Neural progenitor cell (in vitro differentiated cells): ENCODE measurements around the gene CMTM1. TPM values are rescaled to one million over a fixed set of nuclear protein-coding genes. Genes with fewer than 3 reads are reported as not detected.

Experiments used
- DNase-seq: peaks from one replicate; pipeline ENCODE4 v3.0.0-alpha.2; 2016; ENCODE audit warnings: low spot score
- H2AFZ ChIP-seq: fragments of 200-600 bp; sonication (generic); replicated peaks from 2 replicates; pipeline ENCODE4 v1.6.1; 2016; ENCODE audit warnings: antibody characterized with exemption
- H3F3A ChIP-seq: fragments of 200-600 bp; sonication (generic); 2 replicates; pipeline ENCODE4 v1.6.1; 2016; ENCODE audit warnings: antibody characterized with exemption, low read depth
- H3K27ac ChIP-seq: fragments of 200-600 bp; sonication (generic); 2 replicates; pipeline ENCODE4 v1.5.1; 2016; ENCODE audit warnings: mild to moderate bottlenecking
- H3K27me3 ChIP-seq: fragments of 200-600 bp; sonication (generic); 2 replicates; pipeline ENCODE4 v1.6.1; 2016; ENCODE audit warnings: mild to moderate bottlenecking, moderate library complexity
- H3K36me3 ChIP-seq: fragments of 200-600 bp; sonication (generic); 2 replicates; pipeline ENCODE4 v1.5.1; 2016
- H3K4me1 ChIP-seq: fragments of 200-600 bp; sonication (generic); 2 replicates; pipeline ENCODE4 v1.6.1; 2016; ENCODE audit warnings: mixed run types
- H3K4me2 ChIP-seq: fragments of 200-600 bp; sonication (generic); 2 replicates; pipeline ENCODE4 v1.6.1; 2016
- H3K4me3 ChIP-seq: fragments of 200-600 bp; sonication (generic); 2 replicates; pipeline ENCODE4 v1.5.1; 2016
- H3K79me2 ChIP-seq: fragments of 200-600 bp; sonication (generic); 2 replicates; pipeline ENCODE4 v1.6.1; 2016; ENCODE audit warnings: low read depth
- H3K9ac ChIP-seq: fragments of 200-600 bp; sonication (generic); 2 replicates; pipeline ENCODE4 v1.6.1; 2016
- H3K9me3 ChIP-seq: fragments of 200-600 bp; sonication (generic); 2 replicates; pipeline ENCODE4 v1.5.1; 2016; ENCODE audit warnings: low read depth
- H4K20me1 ChIP-seq: fragments of 200-600 bp; sonication (generic); 2 replicates; pipeline ENCODE4 v1.6.1; 2016; ENCODE audit warnings: low read depth
- H3K27ac Mint-ChIP-seq: 3 replicates; pipeline ENCODE4 v1.8.0; 2021; ENCODE audit warnings: mixed read lengths
- H3K27me3 Mint-ChIP-seq: 2 replicates; pipeline ENCODE4 v1.8.0; 2022; ENCODE audit warnings: low read depth, mild to moderate bottlenecking, inconsistent platforms, moderate library complexity, mixed read lengths; ENCODE audit not compliant: insufficient read depth
- H3K36me3 Mint-ChIP-seq: 3 replicates; pipeline ENCODE4 v1.8.0; 2021; ENCODE audit warnings: mixed read lengths
- H3K4me1 Mint-ChIP-seq: 3 replicates; pipeline ENCODE4 v1.8.0; 2021; ENCODE audit warnings: mixed read lengths
- H3K4me3 Mint-ChIP-seq: 3 replicates; pipeline ENCODE4 v1.8.0; 2021; ENCODE audit warnings: mild to moderate bottlenecking, moderate library complexity, mixed read lengths
- H3K9me3 Mint-ChIP-seq: 3 replicates; pipeline ENCODE4 v1.8.0; 2020; ENCODE audit warnings: mixed read lengths
- EZH2 ChIP-seq: fragments of 200-600 bp; sonication (generic); IDR thresholded peaks from 2 replicates; pipeline ENCODE4 v1.6.1; 2017; ENCODE audit warnings: antibody characterized with exemption, mild to moderate bottlenecking, moderate library complexity
- EZH2phosphoT487 ChIP-seq: fragments of 200-600 bp; sonication (generic); IDR thresholded peaks from 2 replicates; pipeline ENCODE4 v1.6.1; 2017; ENCODE audit warnings: antibody characterized with exemption
- total RNA-seq: library from RNA; depleted of rRNA; stranded (reverse); fragments of >200 nt; gene quantifications from 2 replicates; pipeline ENCODE4 v1.2.3, GENCODE V29; 2015; ENCODE audit warnings: low replicate concordance
- TF ChIP-seq, protein P1 (sequence below): fragments of 200-600 bp; sonication (generic); IDR thresholded peaks from 2 replicates; pipeline ENCODE4 v1.5.1; 2017; ENCODE audit warnings: antibody characterized with exemption, mild to moderate bottlenecking

Gene CMTM1
- total RNA-seq, 1 donor from 2014 or later: not detected

DNA sequence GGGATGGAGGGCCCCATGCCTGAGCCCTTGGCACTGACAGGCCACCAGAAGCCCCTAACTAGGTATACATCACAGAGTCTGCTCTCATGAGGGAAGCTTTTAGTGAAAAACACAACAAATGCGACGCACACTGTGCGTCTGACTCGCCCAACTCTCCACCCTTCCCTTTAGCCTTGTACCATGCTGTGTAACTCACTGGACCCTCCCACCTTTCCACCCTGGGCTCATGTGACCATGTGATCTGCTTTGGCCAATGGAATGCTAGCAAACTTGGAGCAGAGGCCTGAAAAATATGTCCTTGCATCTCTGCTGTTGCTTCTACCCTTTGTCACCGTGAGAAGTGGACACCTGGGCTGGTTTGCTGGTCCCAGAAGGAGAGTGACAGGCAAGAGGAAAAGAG, 37.9 kb upstream of the CMTM1 start:
- Mint-ChIP-seq H3K4me3 (no peak overlapping the region), H3K36me3 (peaks cover 7% of the 10 kb centered on the region), H3K27me3 (no peaks in the 10 kb centered on the region), H3K4me1 (no peaks in the 10 kb centered on the region), H3K27ac (no peak overlapping the region), H3K9me3 (no peaks in the 10 kb centered on the region)
- Histone ChIP-seq H3K27me3 (no peaks in the 10 kb centered on the region), H3F3A (no peaks in the 10 kb centered on the region), H2AFZ (no peak overlapping the region), H3K9me3 (no peaks in the 10 kb centered on the region), H3K36me3 (no peaks in the 10 kb centered on the region), H3K4me1 (no peaks in the 10 kb centered on the region), H3K27ac (no peak overlapping the region), H3K79me2 (no peaks in the 10 kb centered on the region), H3K4me3 (no peak overlapping the region), H3K4me2 (no peak overlapping the region), H4K20me1 (no peaks in the 10 kb centered on the region), H3K9ac (no peak overlapping the region)
- DNase-seq: no peak
- TF ChIP-seq, protein P1, sequence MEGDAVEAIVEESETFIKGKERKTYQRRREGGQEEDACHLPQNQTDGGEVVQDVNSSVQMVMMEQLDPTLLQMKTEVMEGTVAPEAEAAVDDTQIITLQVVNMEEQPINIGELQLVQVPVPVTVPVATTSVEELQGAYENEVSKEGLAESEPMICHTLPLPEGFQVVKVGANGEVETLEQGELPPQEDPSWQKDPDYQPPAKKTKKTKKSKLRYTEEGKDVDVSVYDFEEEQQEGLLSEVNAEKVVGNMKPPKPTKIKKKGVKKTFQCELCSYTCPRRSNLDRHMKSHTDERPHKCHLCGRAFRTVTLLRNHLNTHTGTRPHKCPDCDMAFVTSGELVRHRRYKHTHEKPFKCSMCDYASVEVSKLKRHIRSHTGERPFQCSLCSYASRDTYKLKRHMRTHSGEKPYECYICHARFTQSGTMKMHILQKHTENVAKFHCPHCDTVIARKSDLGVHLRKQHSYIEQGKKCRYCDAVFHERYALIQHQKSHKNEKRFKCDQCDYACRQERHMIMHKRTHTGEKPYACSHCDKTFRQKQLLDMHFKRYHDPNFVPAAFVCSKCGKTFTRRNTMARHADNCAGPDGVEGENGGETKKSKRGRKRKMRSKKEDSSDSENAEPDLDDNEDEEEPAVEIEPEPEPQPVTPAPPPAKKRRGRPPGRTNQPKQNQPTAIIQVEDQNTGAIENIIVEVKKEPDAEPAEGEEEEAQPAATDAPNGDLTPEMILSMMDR: no peak
- no peak for TF ChIP-seq EZH2phosphoT487
- TF ChIP-seq EZH2: no peak

DNA sequence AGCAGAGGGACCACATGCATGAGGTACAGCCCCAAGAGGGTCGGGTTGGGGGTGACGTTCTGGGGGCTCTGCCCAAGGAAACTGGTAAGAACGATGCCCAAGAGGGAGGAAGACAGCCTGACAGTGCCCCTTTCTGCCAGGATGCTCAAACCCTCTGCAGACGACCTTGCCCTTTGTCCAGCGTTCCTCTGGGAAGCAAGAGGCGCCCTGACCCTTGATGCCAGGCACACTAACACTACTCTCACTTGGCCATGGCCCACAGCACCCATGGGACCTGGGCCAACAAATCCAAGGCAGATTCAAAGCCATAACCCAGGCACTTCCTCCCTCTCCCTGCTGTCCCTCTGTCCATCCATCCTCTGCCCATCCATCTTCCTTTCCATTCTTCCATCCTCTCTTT, 36.8 kb upstream of the CMTM1 start:
- H3K36me3 Mint-ChIP-seq: peaks cover 7% of the 10 kb centered on the region
- H4K20me1 ChIP-seq: no peaks in the 10 kb centered on the region
- no peaks in the 10 kb centered on the region for H3K4me1 ChIP-seq
- no peaks in the 10 kb centered on the region for H3K36me3 ChIP-seq
- H2AFZ ChIP-seq: no peak overlapping the region
- H3K27ac Mint-ChIP-seq: no peak overlapping the region
- no peaks in the 10 kb centered on the region for H3K4me1 Mint-ChIP-seq
- no peak overlapping the region for H3K4me3 ChIP-seq
- H3K4me2 ChIP-seq: no peak overlapping the region
- no peaks in the 10 kb centered on the region for H3K27me3 ChIP-seq
- peaks cover 2% of the 10 kb centered on the region for H3K27me3 Mint-ChIP-seq
- H3K9me3 ChIP-seq: no peaks in the 10 kb centered on the region
- H3K79me2 ChIP-seq: no peaks in the 10 kb centered on the region
- no peak overlapping the region for H3K4me3 Mint-ChIP-seq
- no peaks in the 10 kb centered on the region for H3K9me3 Mint-ChIP-seq
- no peak for TF ChIP-seq EZH2
- H3K27ac ChIP-seq: no peak overlapping the region
- no peak for DNase-seq
- H3K9ac ChIP-seq: no peak overlapping the region
- no peaks in the 10 kb centered on the region for H3F3A ChIP-seq

DNA sequence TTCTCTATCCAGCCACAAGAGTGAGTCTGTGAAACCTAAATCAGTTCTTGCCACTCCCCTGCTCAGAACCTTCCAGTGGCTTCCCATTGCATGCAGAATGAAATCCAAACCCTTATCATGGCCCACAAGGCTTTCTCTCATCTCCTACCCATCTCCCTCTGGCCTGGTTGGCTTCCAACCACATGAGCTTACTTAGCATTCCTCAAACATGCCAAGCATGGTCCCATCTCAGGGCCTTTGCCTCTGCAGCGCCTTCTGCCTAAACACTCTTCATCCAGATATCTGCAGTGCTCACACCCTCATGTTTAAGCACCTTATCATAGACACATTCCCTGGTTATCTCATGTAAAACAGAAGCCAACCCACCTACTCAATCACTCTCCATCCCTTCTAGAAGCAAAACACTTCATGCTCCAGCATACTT, 31.9 kb upstream of the CMTM1 start:
- peaks cover 13% of the 10 kb centered on the region for H3K36me3 Mint-ChIP-seq
- no peak overlapping the region for H3K27ac Mint-ChIP-seq
- DNase-seq: no peak

DNA sequence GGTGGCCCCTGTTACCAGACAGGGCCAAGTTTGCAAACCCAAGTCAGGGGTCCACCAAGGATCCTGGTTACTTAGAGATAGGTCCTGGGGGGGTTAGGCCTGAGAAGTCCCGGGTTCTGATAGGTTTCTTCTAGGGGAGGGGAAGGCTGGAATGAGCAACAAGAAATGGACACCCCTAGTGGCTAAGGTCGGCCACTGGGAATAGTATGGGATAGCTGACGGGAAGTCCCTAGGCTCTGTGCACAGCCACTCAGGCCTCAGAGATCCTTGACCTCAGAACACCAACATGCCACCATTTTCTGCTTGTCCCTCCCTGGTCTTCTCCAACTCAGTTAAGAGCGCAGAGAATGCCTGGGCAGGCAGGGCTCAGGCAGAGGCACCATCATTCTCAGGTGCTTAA, 29.7 kb upstream of the CMTM1 start:
- DNase-seq: no peak
- no peak overlapping the region for H3K27ac Mint-ChIP-seq
- TF ChIP-seq EZH2 (no peak), EZH2phosphoT487 (no peak)
- TF ChIP-seq, protein P1: no peak
- H3K4me3 Mint-ChIP-seq: no peak overlapping the region
- H3K9me3 Mint-ChIP-seq: no peaks in the 10 kb centered on the region
- no peak overlapping the region for H3K27ac ChIP-seq
- H3K4me2 ChIP-seq: no peak overlapping the region
- H3K9me3 ChIP-seq: no peaks in the 10 kb centered on the region
- peaks cover 13% of the 10 kb centered on the region for H3K36me3 Mint-ChIP-seq
- H3K4me1 ChIP-seq: no peaks in the 10 kb centered on the region
- no peak overlapping the region for H3K9ac ChIP-seq
- H3K79me2 ChIP-seq: no peaks in the 10 kb centered on the region
- no peaks in the 10 kb centered on the region for H3F3A ChIP-seq
- no peaks in the 10 kb centered on the region for H3K27me3 ChIP-seq
- no peaks in the 10 kb centered on the region for H4K20me1 ChIP-seq
- H2AFZ ChIP-seq: no peak overlapping the region
- no peaks in the 10 kb centered on the region for H3K36me3 ChIP-seq
- H3K4me1 Mint-ChIP-seq: peaks cover 6% of the 10 kb centered on the region
- H3K27me3 Mint-ChIP-seq: peaks cover 3% of the 10 kb centered on the region
- no peak overlapping the region for H3K4me3 ChIP-seq

More for the DNA sequence above, 31.9 kb upstream of the CMTM1 start:
- Histone ChIP-seq H3F3A (no peaks in the 10 kb centered on the region), H3K27ac (no peak overlapping the region), H3K4me1 (no peaks in the 10 kb centered on the region), H3K9me3 (no peaks in the 10 kb centered on the region), H3K79me2 (no peaks in the 10 kb centered on the region), H3K36me3 (no peaks in the 10 kb centered on the region), H3K4me2 (no peak overlapping the region), H3K27me3 (no peaks in the 10 kb centered on the region), H3K4me3 (no peak overlapping the region), H2AFZ (no peak overlapping the region), H3K9ac (no peak overlapping the region), H4K20me1 (no peaks in the 10 kb centered on the region)
- TF ChIP-seq EZH2phosphoT487 (no peak), EZH2 (no peak)
- TF ChIP-seq, protein P1: no peak
- no peak overlapping the region for H3K4me3 Mint-ChIP-seq
- peaks cover 3% of the 10 kb centered on the region for H3K27me3 Mint-ChIP-seq
- no peaks in the 10 kb centered on the region for H3K9me3 Mint-ChIP-seq
- peaks cover 3% of the 10 kb centered on the region for H3K4me1 Mint-ChIP-seq
